ENCODE results near the gene CARNS1. TPM values are rescaled to one million over a fixed set of nuclear protein-coding genes. Genes with fewer than 3 reads are reported as not detected.

Gene CARNS1
- total RNA-seq, 1 donor from 2014 or later = 0.23 TPM

- H3K9ac ChIP-seq (ENCODE audit: low read length) = no peak overlapping the region
- H2AFZ ChIP-seq (ENCODE audit: low read depth, low read length) = no peak overlapping the region
- no peak overlapping the region for H3K27ac Mint-ChIP-seq (ENCODE audit: unreplicated experiment)
- no peaks in the 10 kb centered on the region for H3K9me3 Mint-ChIP-seq (ENCODE audit: unreplicated experiment)
- H3K36me3 Mint-ChIP-seq (ENCODE audit: low read depth, unreplicated experiment) = peaks cover 1% of the 10 kb centered on the region
- no peak overlapping the region for H3K4me2 ChIP-seq (ENCODE audit: low read length)
- no peak overlapping the region for H3K4me3 Mint-ChIP-seq (ENCODE audit: unreplicated experiment)
- H4K20me1 ChIP-seq (ENCODE audit: insufficient read depth, low read length) = peaks cover 20% of the 10 kb centered on the region
- peaks cover 22% of the 10 kb centered on the region for H3K4me1 ChIP-seq (ENCODE audit: insufficient read depth, low read length)
- H3K27me3 ChIP-seq (ENCODE audit: insufficient read depth, low read length) = no peaks in the 10 kb centered on the region
- peaks cover 11% of the 10 kb centered on the region for H3K4me1 Mint-ChIP-seq (ENCODE audit: low read depth, unreplicated experiment)
- DNase-seq (ENCODE audit: low read depth) (no peak), FAIRE-seq (no peak)
- TF ChIP-seq, protein P1, sequence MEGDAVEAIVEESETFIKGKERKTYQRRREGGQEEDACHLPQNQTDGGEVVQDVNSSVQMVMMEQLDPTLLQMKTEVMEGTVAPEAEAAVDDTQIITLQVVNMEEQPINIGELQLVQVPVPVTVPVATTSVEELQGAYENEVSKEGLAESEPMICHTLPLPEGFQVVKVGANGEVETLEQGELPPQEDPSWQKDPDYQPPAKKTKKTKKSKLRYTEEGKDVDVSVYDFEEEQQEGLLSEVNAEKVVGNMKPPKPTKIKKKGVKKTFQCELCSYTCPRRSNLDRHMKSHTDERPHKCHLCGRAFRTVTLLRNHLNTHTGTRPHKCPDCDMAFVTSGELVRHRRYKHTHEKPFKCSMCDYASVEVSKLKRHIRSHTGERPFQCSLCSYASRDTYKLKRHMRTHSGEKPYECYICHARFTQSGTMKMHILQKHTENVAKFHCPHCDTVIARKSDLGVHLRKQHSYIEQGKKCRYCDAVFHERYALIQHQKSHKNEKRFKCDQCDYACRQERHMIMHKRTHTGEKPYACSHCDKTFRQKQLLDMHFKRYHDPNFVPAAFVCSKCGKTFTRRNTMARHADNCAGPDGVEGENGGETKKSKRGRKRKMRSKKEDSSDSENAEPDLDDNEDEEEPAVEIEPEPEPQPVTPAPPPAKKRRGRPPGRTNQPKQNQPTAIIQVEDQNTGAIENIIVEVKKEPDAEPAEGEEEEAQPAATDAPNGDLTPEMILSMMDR (IDR thresholded peaks at IDR 0.05; ENCODE audit: insufficient read depth, low read depth, low read length) = no peak
- no peak for TF ChIP-seq EZH2 (IDR thresholded peaks at IDR 0.05; ENCODE audit: insufficient read depth, low read length)
- peaks cover 2% of the 10 kb centered on the region for H3K36me3 ChIP-seq (ENCODE audit: insufficient read depth, low read length)
- no peaks in the 10 kb centered on the region for H3K9me3 ChIP-seq (ENCODE audit: insufficient read depth, low read depth, low read length)
- H3K79me2 ChIP-seq (ENCODE audit: insufficient read depth, low read length) = peaks cover 15% of the 10 kb centered on the region
- H3K4me3 ChIP-seq (ENCODE audit: insufficient read depth, low read depth, low read length) = no peak overlapping the region
- H3K27ac ChIP-seq (ENCODE audit: low read depth, low read length) = no peak overlapping the region
- no peaks in the 10 kb centered on the region for H3K27me3 Mint-ChIP-seq (ENCODE audit: low read depth, unreplicated experiment)
These were observed 22.9 kb downstream of the CARNS1 start for GRCh38 chr11:67438158-67438902.

- Mint-ChIP-seq H3K4me3 (ENCODE audit: unreplicated experiment) (no peak overlapping the region), H3K9me3 (ENCODE audit: unreplicated experiment) (no peaks in the 10 kb centered on the region), H3K4me1 (ENCODE audit: low read depth, unreplicated experiment) (peaks cover 11% of the 10 kb centered on the region), H3K27me3 (ENCODE audit: low read depth, unreplicated experiment) (no peaks in the 10 kb centered on the region), H3K36me3 (ENCODE audit: low read depth, unreplicated experiment) (peaks cover 1% of the 10 kb centered on the region), H3K27ac (ENCODE audit: unreplicated experiment) (peak overlapping the region; percentile 87)
- Histone ChIP-seq H3K4me3 (ENCODE audit: insufficient read depth, low read depth, low read length) (no peak overlapping the region), H3K36me3 (ENCODE audit: insufficient read depth, low read length) (no peaks in the 10 kb centered on the region), H3K4me2 (ENCODE audit: low read length) (no peak overlapping the region), H3K4me1 (ENCODE audit: insufficient read depth, low read length) (peaks cover 25% of the 10 kb centered on the region), H4K20me1 (ENCODE audit: insufficient read depth, low read length) (peaks cover 20% of the 10 kb centered on the region), H3K27me3 (ENCODE audit: insufficient read depth, low read length) (no peaks in the 10 kb centered on the region), H3K79me2 (ENCODE audit: insufficient read depth, low read length) (peaks cover 15% of the 10 kb centered on the region), H3K9ac (ENCODE audit: low read length) (no peak overlapping the region), H3K9me3 (ENCODE audit: insufficient read depth, low read depth, low read length) (no peaks in the 10 kb centered on the region), H2AFZ (ENCODE audit: low read depth, low read length) (no peak overlapping the region), H3K27ac (ENCODE audit: low read depth, low read length) (no peak overlapping the region)
- DNase-seq (ENCODE audit: low read depth) (no peak), FAIRE-seq (no peak)
- TF ChIP-seq, protein P1 (IDR thresholded peaks at IDR 0.05; ENCODE audit: insufficient read depth, low read depth, low read length) = no peak
- no peak for TF ChIP-seq EZH2 (IDR thresholded peaks at IDR 0.05; ENCODE audit: insufficient read depth, low read length)
These were observed 24.1 kb downstream of the CARNS1 start for GRCh38 chr11:67439321-67440228.

All from astrocyte (in vitro differentiated cells and primary cell).